Skeletal muscle tissue (tissue), 4 donors: ENCODE results near the gene IDH3A. TPM values are rescaled to one million over a fixed set of nuclear protein-coding genes. Genes with fewer than 3 reads are reported as not detected.

Source experiments
- H3K27ac ChIP-seq: one replicate; pipeline ENCODE4 v1.7.0; 2013; ENCODE audit warnings: mild to moderate bottlenecking, low read depth, low read length, inconsistent platforms
- H3K27me3 ChIP-seq, 3 donors: one replicate each; pipeline ENCODE4 v1.7.0; 2013; ENCODE audit warnings: low read length in 3 of 3; ENCODE audit not compliant: control insufficient read depth in 3 of 3, insufficient read depth in 3 of 3
- H3K36me3 ChIP-seq, 3 donors: one replicate each; pipeline ENCODE4 v1.7.0; 2013; ENCODE audit warnings: low read length in 3 of 3; ENCODE audit not compliant: control insufficient read depth in 3 of 3, insufficient read depth in 3 of 3
- H3K4me1 ChIP-seq, 3 donors: one replicate each; pipeline ENCODE4 v1.7.0; 2013; ENCODE audit warnings: low read length in 3 of 3, mild to moderate bottlenecking in 3 of 3; ENCODE audit not compliant: control insufficient read depth in 3 of 3, insufficient read depth in 3 of 3
- H3K4me3 ChIP-seq, 3 donors: one replicate each; pipeline ENCODE4 v1.7.0; 2013; ENCODE audit warnings: low read length in 3 of 3
- H3K9ac ChIP-seq, 3 donors: one replicate each; pipeline ENCODE4 v1.7.0; 2013; ENCODE audit warnings: low read length in 3 of 3, mild to moderate bottlenecking in 3 of 3, moderate library complexity in 2 of 3, low read depth in 1 of 3
- H3K9me3 ChIP-seq, 3 donors: one replicate each; pipeline ENCODE4 v1.7.0; 2013; ENCODE audit warnings: low read length in 3 of 3; ENCODE audit not compliant: control insufficient read depth in 3 of 3
- total RNA-seq: library from RNA; depleted of rRNA; stranded (reverse); fragments of >200 nt; gene quantifications from one replicate; pipeline ENCODE4 v1.2.3, GENCODE V29; 2014
- donor health status: Osteomylitis.

The IDH3A gene
- 25.1 TPM for total RNA-seq

- no peaks in the 10 kb centered on the region for H3K27me3 ChIP-seq
- H3K9me3 ChIP-seq: no peaks in the 10 kb centered on the region
- H3K4me1 ChIP-seq: peaks cover 27 to 40% (median 38%) of the 10 kb centered on the region in 3 donors
- H3K9ac ChIP-seq: peak within 1 kb of the TSS; percentile 90 to 97 (median 92)
- H3K4me3 ChIP-seq: peak within 1 kb of the TSS; percentile 73 to 86 (median 86)
- no peaks in the 10 kb centered on the region for H3K36me3 ChIP-seq
- peak within 1 kb of the TSS; percentile 83 for H3K27ac ChIP-seq
Observed at GRCh38 chr15:78149068-78149804, at the start of gene IDH3A. Gene IDH3A, plus strand, starts transcription at chr15:78149362. Its CDS starts 42 bp downstream, at chr15:78149404.

GRCh38 chr15:78100886-78101285, 48.3 kb upstream of the IDH3A start:
- Histone ChIP-seq H3K27me3 (peaks cover 0 to 3% (median 0%) of the 10 kb centered on the region in 3 donors), H3K36me3 (no peaks in the 10 kb centered on the region), H3K4me3 (no peak overlapping the region), H3K9me3 (no peaks in the 10 kb centered on the region), H3K9ac (no peak overlapping the region), H3K27ac (no peak overlapping the region), H3K4me1 (peaks cover 0 to 9% (median 4%) of the 10 kb centered on the region in 3 donors)

- Histone ChIP-seq H3K9ac (no peak overlapping the region), H3K27me3 (peaks cover 0 to 3% (median 0%) of the 10 kb centered on the region in 3 donors), H3K4me1 (peaks cover 0 to 9% (median 4%) of the 10 kb centered on the region in 3 donors), H3K27ac (no peak overlapping the region), H3K9me3 (no peaks in the 10 kb centered on the region), H3K4me3 (no peak overlapping the region), H3K36me3 (no peaks in the 10 kb centered on the region)
Observed at GRCh38 chr15:78101423-78102105, 47.6 kb upstream of the IDH3A start.

- H3K4me3 ChIP-seq: no peak overlapping the region
- no peak overlapping the region for H3K27ac ChIP-seq
- peaks cover 0 to 9% (median 4%) of the 10 kb centered on the region in 3 donors for H3K4me1 ChIP-seq
- peaks cover 0 to 3% (median 0%) of the 10 kb centered on the region in 3 donors for H3K27me3 ChIP-seq
- H3K9me3 ChIP-seq: no peaks in the 10 kb centered on the region
- H3K36me3 ChIP-seq: no peaks in the 10 kb centered on the region
- H3K9ac ChIP-seq: no peak overlapping the region
Observed at GRCh38 chr15:78102211-78102610, 47.0 kb upstream of the IDH3A start.

- H3K9ac ChIP-seq: no peak overlapping the region
- H3K27ac ChIP-seq: no peak overlapping the region
Observed at GRCh38 chr15:78102741-78103140, 46.4 kb upstream of the IDH3A start.

GRCh38 chr15:78103406-78104118, 45.6 kb upstream of the IDH3A start:
- Histone ChIP-seq H3K27me3 (peaks cover 0 to under 1% (median 0%) of the 10 kb centered on the region in 3 donors), H3K4me1 (peaks cover 0 to 9% (median 4%) of the 10 kb centered on the region in 3 donors), H3K9ac (no peak overlapping the region), H3K4me3 (no peak overlapping the region), H3K9me3 (no peaks in the 10 kb centered on the region), H3K36me3 (no peaks in the 10 kb centered on the region), H3K27ac (no peak overlapping the region)

More at GRCh38 chr15:78102741-78103140, 46.4 kb upstream of the IDH3A start:
- Histone ChIP-seq H3K9me3 (no peaks in the 10 kb centered on the region), H3K4me1 (peaks cover 0 to 9% (median 4%) of the 10 kb centered on the region in 3 donors), H3K36me3 (no peaks in the 10 kb centered on the region), H3K27me3 (peaks cover 0 to 3% (median 0%) of the 10 kb centered on the region in 3 donors), H3K4me3 (no peak overlapping the region)

GRCh38 chr15:78104119-78104479, 45.1 kb upstream of the IDH3A start:
- H3K9ac ChIP-seq: no peak overlapping the region
- H3K4me1 ChIP-seq: peaks cover 0 to 9% (median 4%) of the 10 kb centered on the region in 3 donors
- H3K27me3 ChIP-seq: no peaks in the 10 kb centered on the region
- H3K4me3 ChIP-seq: no peak overlapping the region
- H3K9me3 ChIP-seq: no peaks in the 10 kb centered on the region
- no peak overlapping the region for H3K27ac ChIP-seq
- no peaks in the 10 kb centered on the region for H3K36me3 ChIP-seq

GRCh38 chr15:78104566-78105475, 44.3 kb upstream of the IDH3A start:
- peaks cover 0 to 9% (median 4%) of the 10 kb centered on the region in 3 donors for H3K4me1 ChIP-seq
- no peak overlapping the region for H3K27ac ChIP-seq
- H3K27me3 ChIP-seq: no peaks in the 10 kb centered on the region
- no peak overlapping the region for H3K4me3 ChIP-seq
- no peaks in the 10 kb centered on the region for H3K9me3 ChIP-seq
- H3K9ac ChIP-seq: no peak overlapping the region
- H3K36me3 ChIP-seq: no peaks in the 10 kb centered on the region

- Histone ChIP-seq H3K4me3 (no peak overlapping the region), H3K4me1 (peaks cover 0 to 9% (median 4%) of the 10 kb centered on the region in 3 donors), H3K36me3 (no peaks in the 10 kb centered on the region), H3K9me3 (no peaks in the 10 kb centered on the region), H3K27ac (no peak overlapping the region), H3K27me3 (no peaks in the 10 kb centered on the region), H3K9ac (no peak overlapping the region)
Observed at GRCh38 chr15:78105476-78106241, 43.5 kb upstream of the IDH3A start.
